ENCODE data around the gene GRM8.

DNA sequence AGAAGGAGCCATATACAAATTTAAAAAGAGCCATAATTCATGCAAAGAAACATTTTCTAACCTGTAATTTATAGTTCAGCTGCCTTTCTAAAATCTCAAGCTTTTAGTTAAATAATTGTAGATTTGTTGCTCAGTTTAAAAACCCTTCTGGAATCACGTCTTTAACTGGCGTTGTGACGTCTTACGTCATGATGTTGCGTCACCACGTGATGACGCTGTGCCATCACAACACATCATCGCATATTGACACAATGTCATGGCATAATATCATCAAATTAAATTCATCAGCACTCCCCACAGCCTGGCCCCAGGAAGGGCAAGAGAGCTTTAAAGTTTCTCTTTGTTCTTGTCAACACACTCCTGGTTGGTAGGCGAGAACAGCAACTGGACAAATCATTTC is 194.8 kb downstream of the GRM8 start:
- TF ChIP-seq, protein P1, sequence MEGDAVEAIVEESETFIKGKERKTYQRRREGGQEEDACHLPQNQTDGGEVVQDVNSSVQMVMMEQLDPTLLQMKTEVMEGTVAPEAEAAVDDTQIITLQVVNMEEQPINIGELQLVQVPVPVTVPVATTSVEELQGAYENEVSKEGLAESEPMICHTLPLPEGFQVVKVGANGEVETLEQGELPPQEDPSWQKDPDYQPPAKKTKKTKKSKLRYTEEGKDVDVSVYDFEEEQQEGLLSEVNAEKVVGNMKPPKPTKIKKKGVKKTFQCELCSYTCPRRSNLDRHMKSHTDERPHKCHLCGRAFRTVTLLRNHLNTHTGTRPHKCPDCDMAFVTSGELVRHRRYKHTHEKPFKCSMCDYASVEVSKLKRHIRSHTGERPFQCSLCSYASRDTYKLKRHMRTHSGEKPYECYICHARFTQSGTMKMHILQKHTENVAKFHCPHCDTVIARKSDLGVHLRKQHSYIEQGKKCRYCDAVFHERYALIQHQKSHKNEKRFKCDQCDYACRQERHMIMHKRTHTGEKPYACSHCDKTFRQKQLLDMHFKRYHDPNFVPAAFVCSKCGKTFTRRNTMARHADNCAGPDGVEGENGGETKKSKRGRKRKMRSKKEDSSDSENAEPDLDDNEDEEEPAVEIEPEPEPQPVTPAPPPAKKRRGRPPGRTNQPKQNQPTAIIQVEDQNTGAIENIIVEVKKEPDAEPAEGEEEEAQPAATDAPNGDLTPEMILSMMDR (conservative IDR thresholded peaks at IDR 0.05) = no peak
- no peak for TF ChIP-seq ZFX (IDR thresholded peaks at IDR 0.05)
